Anterior cingulate cortex (tissue), 58 donors: ENCODE data around the gene GPC4.
A peak's percentile ranks its signal among the peaks of the same experiment; 100 is the strongest.

ENCODE experiments used
- DNase-seq, 58 donors: peaks; one replicate each; lab custom pipeline; 2025; lab: John Stamatoyannopoulos, UW

GPC4 gene

GRCh38 chrX:133412665-133413064, 2.6 kb downstream of the GPC4 start:
- no peak for DNase-seq

GRCh38 chrX:133412246-133412645, 3.0 kb downstream of the GPC4 start:
- no peak for DNase-seq

GRCh38 chrX:133410550-133410949, 4.7 kb downstream of the GPC4 start:
- no peak for DNase-seq

GRCh38 chrX:133405498-133406185, 9.6 kb downstream of the GPC4 start:
- no peak for DNase-seq

GRCh38 chrX:133403984-133404383, 11.3 kb downstream of the GPC4 start:
- DNase-seq, result no peak

- no peak for DNase-seq
Measured at GRCh38 chrX:133402830-133403625, 12.3 kb downstream of the GPC4 start.

GRCh38 chrX:133402042-133402453, 13.2 kb downstream of the GPC4 start:
- DNase-seq, result no peak

- no peak for DNase-seq
Measured at GRCh38 chrX:133401536-133401935, 13.8 kb downstream of the GPC4 start.

GRCh38 chrX:133399411-133399810, 15.9 kb downstream of the GPC4 start:
- DNase-seq, result no peak

- no peak for DNase-seq
Measured at GRCh38 chrX:133394765-133395164, 20.5 kb downstream of the GPC4 start.

GRCh38 chrX:133392671-133393070, 22.6 kb downstream of the GPC4 start:
- no peak for DNase-seq

- no peak for DNase-seq
Measured at GRCh38 chrX:133391111-133391510, 24.2 kb downstream of the GPC4 start.

- DNase-seq, result no peak
Measured at GRCh38 chrX:133390676-133391075, 24.6 kb downstream of the GPC4 start.

GRCh38 chrX:133389975-133390374, 25.3 kb downstream of the GPC4 start:
- DNase-seq, result no peak

- DNase-seq, result no peak
Measured at GRCh38 chrX:133384454-133384853, 30.8 kb downstream of the GPC4 start.

- no peak for DNase-seq
Measured at GRCh38 chrX:133380711-133381619, 34.3 kb downstream of the GPC4 start.

GRCh38 chrX:133376422-133376821, 38.9 kb downstream of the GPC4 start:
- DNase-seq, result no peak

- DNase-seq, result peak in 11 of 58 donors; percentile 0 to 21 (median 2)
Measured at GRCh38 chrX:133375615-133376340, 39.5 kb downstream of the GPC4 start.

GRCh38 chrX:133374874-133375387, 40.4 kb downstream of the GPC4 start:
- DNase-seq, result no peak
